Osteocyte (in vitro differentiated cells): Measurements from ENCODE around the gene MINDY4B. TPM values are rescaled to one million over a fixed set of nuclear protein-coding genes. Genes with fewer than 3 reads are reported as not detected.

Source experiments
- DNase-seq: peaks from one replicate; pipeline ENCODE4 v3.0.0; 2021; ENCODE audit warnings: mixed read lengths; ENCODE audit not compliant: unreplicated experiment; ENCODE audit errors: extremely low spot score
- H3K27ac Mint-ChIP-seq: one replicate; pipeline ENCODE4 v1.8.0; 2021; ENCODE audit warnings: mild to moderate bottlenecking, mixed read lengths; ENCODE audit not compliant: unreplicated experiment
- H3K27me3 Mint-ChIP-seq: one replicate; pipeline ENCODE4 v1.8.0; 2021; ENCODE audit warnings: mixed read lengths; ENCODE audit not compliant: unreplicated experiment
- H3K36me3 Mint-ChIP-seq: one replicate; pipeline ENCODE4 v1.8.0; 2021; ENCODE audit warnings: mixed read lengths; ENCODE audit not compliant: unreplicated experiment
- H3K4me1 Mint-ChIP-seq: one replicate; pipeline ENCODE4 v1.8.0; 2021; ENCODE audit warnings: mixed read lengths; ENCODE audit not compliant: unreplicated experiment
- H3K4me3 Mint-ChIP-seq: one replicate; pipeline ENCODE4 v1.8.0; 2021; ENCODE audit warnings: mild to moderate bottlenecking, moderate library complexity, mixed read lengths; ENCODE audit not compliant: unreplicated experiment
- H3K9me3 Mint-ChIP-seq: one replicate; pipeline ENCODE4 v1.8.0; 2021; ENCODE audit warnings: mixed read lengths; ENCODE audit not compliant: unreplicated experiment
- CTCF ChIP-seq: fragments of 200-600 bp; sonication (generic); IDR thresholded peaks from 2 replicates; pipeline ENCODE4 v1.5.0; 2021; ENCODE audit warnings: antibody characterized with exemption, mild to moderate bottlenecking, moderate library complexity
- total RNA-seq: library from RNA; stranded (reverse); gene quantifications from 2 replicates; pipeline ENCODE4 v1.2.1, GENCODE V29; 2021

The MINDY4B gene
- total RNA-seq, 1 donor from 2014 or later = not detected

GRCh38 chr3:150890831-150891230 is 14.4 kb downstream of the MINDY4B start:
- no peak overlapping the region for H3K4me3 Mint-ChIP-seq
- H3K27ac Mint-ChIP-seq = no peak overlapping the region
- no peak for DNase-seq
- H3K9me3 Mint-ChIP-seq = peaks cover 7% of the 10 kb centered on the region
- no peaks in the 10 kb centered on the region for H3K36me3 Mint-ChIP-seq
- peaks cover 33% of the 10 kb centered on the region for H3K27me3 Mint-ChIP-seq
- H3K4me1 Mint-ChIP-seq = no peaks in the 10 kb centered on the region
- no peak for TF ChIP-seq CTCF

- no peaks in the 10 kb centered on the region for H3K4me1 Mint-ChIP-seq
- DNase-seq = no peak
- peaks cover 33% of the 10 kb centered on the region for H3K27me3 Mint-ChIP-seq
- no peak overlapping the region for H3K27ac Mint-ChIP-seq
- TF ChIP-seq CTCF = no peak
- no peaks in the 10 kb centered on the region for H3K36me3 Mint-ChIP-seq
- H3K4me3 Mint-ChIP-seq = no peak overlapping the region
- H3K9me3 Mint-ChIP-seq = peaks cover 7% of the 10 kb centered on the region
Measured at GRCh38 chr3:150890295-150890694, 14.9 kb downstream of the MINDY4B start.

GRCh38 chr3:150889106-150889505 is 16.1 kb downstream of the MINDY4B start:
- no peak for TF ChIP-seq CTCF
- H3K27ac Mint-ChIP-seq = no peak overlapping the region
- no peaks in the 10 kb centered on the region for H3K36me3 Mint-ChIP-seq
- peaks cover 34% of the 10 kb centered on the region for H3K27me3 Mint-ChIP-seq
- peaks cover 7% of the 10 kb centered on the region for H3K9me3 Mint-ChIP-seq
- DNase-seq = no peak
- no peaks in the 10 kb centered on the region for H3K4me1 Mint-ChIP-seq
- no peak overlapping the region for H3K4me3 Mint-ChIP-seq

GRCh38 chr3:150887031-150887430 is 18.2 kb downstream of the MINDY4B start:
- H3K4me1 Mint-ChIP-seq = no peaks in the 10 kb centered on the region
- H3K27ac Mint-ChIP-seq = no peak overlapping the region
- peaks cover 7% of the 10 kb centered on the region for H3K9me3 Mint-ChIP-seq
- H3K4me3 Mint-ChIP-seq = no peak overlapping the region
- no peak for TF ChIP-seq CTCF
- no peak for DNase-seq
- peaks cover 46% of the 10 kb centered on the region for H3K27me3 Mint-ChIP-seq
- H3K36me3 Mint-ChIP-seq = no peaks in the 10 kb centered on the region

- H3K9me3 Mint-ChIP-seq = peaks cover 7% of the 10 kb centered on the region
- TF ChIP-seq CTCF = no peak
Measured at GRCh38 chr3:150885535-150885934, 19.7 kb downstream of the MINDY4B start.

More at GRCh38 chr3:150885535-150885934, 19.7 kb downstream of the MINDY4B start:
- DNase-seq = no peak
- Mint-ChIP-seq H3K27me3 (peaks cover 48% of the 10 kb centered on the region), H3K27ac (no peak overlapping the region), H3K4me3 (no peak overlapping the region), H3K36me3 (no peaks in the 10 kb centered on the region), H3K4me1 (no peaks in the 10 kb centered on the region)
